Panc1 (cell line): ENCODE results near the gene TSPAN5.

Source experiments
- POLR2AphosphoS5 ChIP-seq: IDR thresholded peaks from 2 replicates; pipeline ENCODE4 v1.6.1; 2012; ENCODE audit warnings: mild to moderate bottlenecking, low read depth, low read length, moderate library complexity
- SIN3A ChIP-seq: IDR thresholded peaks from 2 replicates; pipeline ENCODE4 v1.6.1; 2012; ENCODE audit warnings: low read depth, mild to moderate bottlenecking, low read length, moderate library complexity, borderline replicate concordance; ENCODE audit not compliant: insufficient read depth
- TCF7L2 ChIP-seq: IDR thresholded peaks from 2 replicates; pipeline ENCODE4 v1.6.1; 2011; ENCODE audit warnings: mild to moderate bottlenecking, low read depth, low read length, inconsistent platforms
- TF ChIP-seq, protein P1 (sequence below): fragments of 450-650 bp; IDR thresholded peaks from 2 replicates; pipeline ENCODE4 v1.5.1; 2017; ENCODE audit warnings: mild to moderate bottlenecking
- TF ChIP-seq, protein P2 (sequence below), 2 experiments: IDR thresholded peaks; 2 replicates each; pipeline ENCODE4 v1.6.1; 2011 to 2012; ENCODE audit warnings: low read depth in 2 of 2, control low read depth in 1 of 2, low read length in 1 of 2, mild to moderate bottlenecking in 1 of 2, moderate library complexity in 1 of 2; ENCODE audit not compliant: insufficient read depth in 1 of 2

DNA sequence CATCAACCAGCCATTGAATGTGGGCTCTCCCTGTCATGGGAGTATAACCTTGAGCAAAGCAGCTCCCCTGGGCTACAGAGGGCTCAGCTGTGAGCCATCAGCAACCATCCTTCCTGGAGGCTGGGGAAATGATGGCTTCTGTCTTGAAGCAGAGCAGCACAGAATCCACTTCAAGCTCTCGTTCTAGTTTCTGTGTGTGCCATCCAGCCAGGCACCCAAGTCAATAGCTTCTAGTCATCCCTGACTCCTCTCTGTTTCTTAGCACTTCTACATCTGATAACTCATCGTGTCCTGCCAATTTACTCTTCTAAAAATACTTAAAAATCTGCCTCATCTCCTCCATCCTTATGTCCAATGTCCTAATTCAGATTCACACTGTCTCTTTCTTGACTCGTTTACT, 42.2 kb upstream of the TSPAN5 start:
- TF ChIP-seq, protein P1, sequence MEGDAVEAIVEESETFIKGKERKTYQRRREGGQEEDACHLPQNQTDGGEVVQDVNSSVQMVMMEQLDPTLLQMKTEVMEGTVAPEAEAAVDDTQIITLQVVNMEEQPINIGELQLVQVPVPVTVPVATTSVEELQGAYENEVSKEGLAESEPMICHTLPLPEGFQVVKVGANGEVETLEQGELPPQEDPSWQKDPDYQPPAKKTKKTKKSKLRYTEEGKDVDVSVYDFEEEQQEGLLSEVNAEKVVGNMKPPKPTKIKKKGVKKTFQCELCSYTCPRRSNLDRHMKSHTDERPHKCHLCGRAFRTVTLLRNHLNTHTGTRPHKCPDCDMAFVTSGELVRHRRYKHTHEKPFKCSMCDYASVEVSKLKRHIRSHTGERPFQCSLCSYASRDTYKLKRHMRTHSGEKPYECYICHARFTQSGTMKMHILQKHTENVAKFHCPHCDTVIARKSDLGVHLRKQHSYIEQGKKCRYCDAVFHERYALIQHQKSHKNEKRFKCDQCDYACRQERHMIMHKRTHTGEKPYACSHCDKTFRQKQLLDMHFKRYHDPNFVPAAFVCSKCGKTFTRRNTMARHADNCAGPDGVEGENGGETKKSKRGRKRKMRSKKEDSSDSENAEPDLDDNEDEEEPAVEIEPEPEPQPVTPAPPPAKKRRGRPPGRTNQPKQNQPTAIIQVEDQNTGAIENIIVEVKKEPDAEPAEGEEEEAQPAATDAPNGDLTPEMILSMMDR = no peak
- TF ChIP-seq POLR2AphosphoS5 (no peak), TCF7L2 (no peak), SIN3A (no peak)
- TF ChIP-seq, protein P2, sequence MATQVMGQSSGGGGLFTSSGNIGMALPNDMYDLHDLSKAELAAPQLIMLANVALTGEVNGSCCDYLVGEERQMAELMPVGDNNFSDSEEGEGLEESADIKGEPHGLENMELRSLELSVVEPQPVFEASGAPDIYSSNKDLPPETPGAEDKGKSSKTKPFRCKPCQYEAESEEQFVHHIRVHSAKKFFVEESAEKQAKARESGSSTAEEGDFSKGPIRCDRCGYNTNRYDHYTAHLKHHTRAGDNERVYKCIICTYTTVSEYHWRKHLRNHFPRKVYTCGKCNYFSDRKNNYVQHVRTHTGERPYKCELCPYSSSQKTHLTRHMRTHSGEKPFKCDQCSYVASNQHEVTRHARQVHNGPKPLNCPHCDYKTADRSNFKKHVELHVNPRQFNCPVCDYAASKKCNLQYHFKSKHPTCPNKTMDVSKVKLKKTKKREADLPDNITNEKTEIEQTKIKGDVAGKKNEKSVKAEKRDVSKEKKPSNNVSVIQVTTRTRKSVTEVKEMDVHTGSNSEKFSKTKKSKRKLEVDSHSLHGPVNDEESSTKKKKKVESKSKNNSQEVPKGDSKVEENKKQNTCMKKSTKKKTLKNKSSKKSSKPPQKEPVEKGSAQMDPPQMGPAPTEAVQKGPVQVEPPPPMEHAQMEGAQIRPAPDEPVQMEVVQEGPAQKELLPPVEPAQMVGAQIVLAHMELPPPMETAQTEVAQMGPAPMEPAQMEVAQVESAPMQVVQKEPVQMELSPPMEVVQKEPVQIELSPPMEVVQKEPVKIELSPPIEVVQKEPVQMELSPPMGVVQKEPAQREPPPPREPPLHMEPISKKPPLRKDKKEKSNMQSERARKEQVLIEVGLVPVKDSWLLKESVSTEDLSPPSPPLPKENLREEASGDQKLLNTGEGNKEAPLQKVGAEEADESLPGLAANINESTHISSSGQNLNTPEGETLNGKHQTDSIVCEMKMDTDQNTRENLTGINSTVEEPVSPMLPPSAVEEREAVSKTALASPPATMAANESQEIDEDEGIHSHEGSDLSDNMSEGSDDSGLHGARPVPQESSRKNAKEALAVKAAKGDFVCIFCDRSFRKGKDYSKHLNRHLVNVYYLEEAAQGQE (IDR thresholded peaks at IDR 0.05; ENCODE audit: insufficient read depth in 1 of 2, low read depth in 2 of 2, low read length in 1 of 2) = no peak
